H1 (cell line): Measurements from ENCODE around the gene CPSF2. TPM values are rescaled to one million over a fixed set of nuclear protein-coding genes. Genes with fewer than 3 reads are reported as not detected.

Experiments
- CTCF ChIA-PET: fragments of 300-600 bp; sonication (Branson Sonifier 250); formaldehyde crosslinking; loops from one replicate; lab custom pipeline; 2021; ENCODE audit not compliant: partially characterized antibody; lab: Charles Lee
- POLR2A ChIA-PET: fragments of 300-600 bp; sonication (Branson Sonifier 250); formaldehyde crosslinking; loops from one replicate; lab custom pipeline; 2021; ENCODE audit warnings: inconsistent platforms; ENCODE audit not compliant: partially characterized antibody; lab: Charles Lee
- DNase-seq, 2 experiments: peaks; one replicate each; pipeline versions ENCODE4 v3.0.0 to v3.0.0-alpha.2; 2010 to 2022; ENCODE audit warnings: low spot score in 2 of 2, low read depth in 1 of 2, mixed read lengths in 1 of 2
- FAIRE-seq: peaks from 2 replicates; lab custom pipeline; 2011; peaks lifted over from hg19 to GRCh38; lab: Jason Lieb, UNC
- H2AFZ ChIP-seq: 2 replicates; pipeline ENCODE4 v1.8.1; 2012; ENCODE audit warnings: low read length, inconsistent platforms
- H2AK5ac ChIP-seq: 2 replicates; pipeline ENCODE4 v1.6.1; 2013; ENCODE audit warnings: low read depth, low read length
- H2BK120ac ChIP-seq: replicated peaks from 2 replicates; pipeline ENCODE3; 2013; ENCODE audit warnings: low read depth, low read length, inconsistent platforms
- H2BK12ac ChIP-seq: 2 replicates; pipeline ENCODE4 v1.6.1; 2013; ENCODE audit warnings: low read depth, low read length
- H2BK15ac ChIP-seq: 2 replicates; pipeline ENCODE4 v1.6.1; 2013; ENCODE audit warnings: low read length
- H2BK20ac ChIP-seq: 2 replicates; pipeline ENCODE4 v1.6.1; 2013; ENCODE audit warnings: low read length
- H2BK5ac ChIP-seq: 2 replicates; pipeline ENCODE4 v1.6.1; 2013; ENCODE audit warnings: low read depth, low read length
- H3K14ac ChIP-seq: 2 replicates; pipeline ENCODE4 v1.6.1; 2013; ENCODE audit warnings: inconsistent platforms; ENCODE audit not compliant: insufficient read length
- H3K18ac ChIP-seq: 2 replicates; pipeline ENCODE4 v1.6.1; 2013; ENCODE audit warnings: low read length; ENCODE audit errors: extremely low read depth
- H3K23ac ChIP-seq: 2 replicates; pipeline ENCODE4 v1.6.1; 2013; ENCODE audit warnings: inconsistent platforms; ENCODE audit not compliant: insufficient read length
- H3K23me2 ChIP-seq: 2 replicates; pipeline ENCODE4 v1.6.1; 2013; ENCODE audit warnings: low read depth, low read length
- H3K27ac ChIP-seq: 2 replicates; pipeline ENCODE4 v1.6.1; 2011; ENCODE audit warnings: low read depth, low read length, inconsistent platforms
- H3K27me3 ChIP-seq, 4 experiments: replicated peaks in 1 of 4; 1 replicate in 1 of 4; 2 replicates in 3 of 4; pipeline versions ENCODE4 v1.6.1 to v1.8.1; 2011 to 2013; ENCODE audit warnings: low read length in 3 of 4, mild to moderate bottlenecking in 3 of 4, inconsistent platforms in 2 of 4, mixed read lengths in 2 of 4, moderate library complexity in 1 of 4; ENCODE audit not compliant: control insufficient read depth in 3 of 4, insufficient read depth in 3 of 4; ENCODE audit errors: extremely low read depth in 1 of 4
- H3K36me3 ChIP-seq, 4 experiments: 2 replicates each; pipeline versions ENCODE4 v1.6.1 to v1.8.1; 2011 to 2013; ENCODE audit warnings: mild to moderate bottlenecking in 4 of 4, low read length in 3 of 4, moderate library complexity in 2 of 4, control low read depth in 1 of 4, inconsistent platforms in 1 of 4; ENCODE audit not compliant: insufficient read depth in 4 of 4, control insufficient read depth in 2 of 4
- H3K4ac ChIP-seq: replicated peaks from 2 replicates; pipeline ENCODE3; 2013; ENCODE audit warnings: low read length, low read depth, mixed read lengths, inconsistent platforms; ENCODE audit not compliant: insufficient read length
- H3K4me1 ChIP-seq, 4 experiments: replicated peaks in 1 of 4; 1 replicate in 1 of 4; 2 replicates in 3 of 4; pipeline versions ENCODE4 v1.6.1 to v1.8.1; 2011 to 2013; ENCODE audit warnings: low read length in 3 of 4, inconsistent platforms in 2 of 4, mixed read lengths in 1 of 4; ENCODE audit not compliant: insufficient read depth in 4 of 4, control insufficient read depth in 3 of 4
- H3K4me2 ChIP-seq, 2 experiments: 2 replicates each; pipeline versions ENCODE4 v1.6.1 to v1.8.1; 2011 to 2013; ENCODE audit warnings: low read depth in 2 of 2, low read length in 2 of 2, control low read depth in 1 of 2, inconsistent platforms in 1 of 2, mild to moderate bottlenecking in 1 of 2; ENCODE audit not compliant: insufficient read depth in 1 of 2
- H3K4me3 ChIP-seq, 4 experiments: fragments of 200-600, 300-600 bp in 1 of 4; sonication (generic), shearing (Covaris generic), sonication (Bioruptor Twin) in 1 of 4; 2 replicates each; pipeline versions ENCODE4 v1.5.1 to v1.8.1; 2011 to 2016; ENCODE audit warnings: low read length in 4 of 4, low read depth in 3 of 4, control low read depth in 2 of 4, inconsistent platforms in 2 of 4, mild to moderate bottlenecking in 2 of 4, mixed read lengths in 1 of 4, moderate library complexity in 1 of 4; ENCODE audit not compliant: insufficient read depth in 2 of 4; ENCODE audit errors: extremely low read depth in 1 of 4
- H3K56ac ChIP-seq: replicated peaks from 2 replicates; pipeline ENCODE3; 2013; ENCODE audit warnings: low read depth, mild to moderate bottlenecking, mixed read lengths, low read length, inconsistent platforms; ENCODE audit not compliant: insufficient read length
- H3K79me1 ChIP-seq: 2 replicates; pipeline ENCODE4 v1.6.1; 2013; ENCODE audit warnings: low read depth, low read length, control low read depth
- H3K79me2 ChIP-seq, 2 experiments: 2 replicates each; pipeline versions ENCODE4 v1.6.1 to v1.8.1; 2012 to 2013; ENCODE audit warnings: low read length in 2 of 2, mild to moderate bottlenecking in 2 of 2, inconsistent platforms in 1 of 2; ENCODE audit not compliant: insufficient read depth in 2 of 2, control insufficient read depth in 1 of 2
- H3K9ac ChIP-seq, 4 experiments: replicated peaks in 1 of 4; 1 replicate in 1 of 4; 2 replicates in 3 of 4; pipeline versions ENCODE4 v1.6.1 to v1.8.1; 2011 to 2013; ENCODE audit warnings: low read depth in 3 of 4, low read length in 3 of 4, control low read depth in 2 of 4, mild to moderate bottlenecking in 2 of 4, moderate library complexity in 2 of 4, inconsistent platforms in 1 of 4; ENCODE audit errors: extremely low read depth in 1 of 4
- H3K9me3 ChIP-seq, 2 experiments: 2 replicates each; pipeline versions ENCODE4 v1.6.1 to v1.8.1; 2012 to 2013; ENCODE audit warnings: mild to moderate bottlenecking in 2 of 2, moderate library complexity in 2 of 2, control low read depth in 1 of 2, inconsistent platforms in 1 of 2, low read depth in 1 of 2, low read length in 1 of 2, mixed read lengths in 1 of 2; ENCODE audit not compliant: insufficient read depth in 2 of 2
- H4K20me1 ChIP-seq, 2 experiments: replicated peaks in 1 of 2; 2 replicates each; pipeline versions ENCODE3 to v1.8.1; 2011 to 2013; ENCODE audit warnings: inconsistent platforms in 2 of 2, low read length in 2 of 2, mild to moderate bottlenecking in 1 of 2; ENCODE audit not compliant: insufficient read depth in 2 of 2, control insufficient read depth in 1 of 2
- H4K5ac ChIP-seq: 2 replicates; pipeline ENCODE4 v1.6.1; 2013; ENCODE audit warnings: low read length, low read depth, mixed read lengths, inconsistent platforms; ENCODE audit not compliant: insufficient read length
- H4K8ac ChIP-seq: 2 replicates; pipeline ENCODE4 v1.8.0; 2013; ENCODE audit warnings: mild to moderate bottlenecking, moderate library complexity, low read length, inconsistent platforms; ENCODE audit not compliant: insufficient read depth; ENCODE audit errors: extremely low read depth
- H4K91ac ChIP-seq: replicated peaks from 2 replicates; pipeline ENCODE3; 2013; ENCODE audit warnings: low read length, mixed read lengths, inconsistent platforms; ENCODE audit not compliant: insufficient read length
- CTCF ChIP-seq, 3 experiments: IDR thresholded peaks; 1 replicate in 2 of 3; 2 replicates in 1 of 3; pipeline versions ENCODE4 v1.5.1 to v1.6.1; 2011; ENCODE audit warnings: low read length in 3 of 3, mild to moderate bottlenecking in 3 of 3, inconsistent platforms in 2 of 3, low read depth in 1 of 3, moderate library complexity in 1 of 3; ENCODE audit not compliant: insufficient read depth in 1 of 3; ENCODE audit errors: control extremely low read depth in 1 of 3
- POLR2A ChIP-seq, 2 experiments: IDR thresholded peaks; 1 replicate in 1 of 2; 2 replicates in 1 of 2; pipeline ENCODE4 v1.6.1; 2011; ENCODE audit warnings: low read depth in 2 of 2, low read length in 2 of 2, mild to moderate bottlenecking in 2 of 2; ENCODE audit errors: control extremely low read depth in 1 of 2
- WGBS, 2 experiments: shearing (Covaris generic) in 1 of 2; methylation state at CpG; one replicate each; pipeline versions ENCODE4 v1.1.6 to v1.1.7; 2013 to 2015; ENCODE audit warnings: low lambda C conversion rate in 2 of 2, mixed read lengths in 2 of 2, inconsistent platforms in 1 of 2, low coverage in 1 of 2, missing lambda C conversion rate in 1 of 2; ENCODE audit not compliant: insufficient replicate concordance in 2 of 2, insufficient coverage in 1 of 2, insufficient read length in 1 of 2; ENCODE audit errors: extremely low coverage in 1 of 2, missing lambda C conversion rate in 1 of 2; 5-methylcytosine and 5-hydroxymethylcytosine counted together
- polyA plus RNA-seq, 7 experiments: library from polyadenylated mRNA; depleted of rRNA in 3 of 7; stranded (reverse) in 5 of 7; unstranded in 2 of 7; fragments of >200 nt in 5 of 7; fragments of 200-250 nt in 2 of 7; gene quantifications; 1 replicate in 5 of 7; 2 replicates in 1 of 7; 4 replicates in 1 of 7; pipeline versions ENCODE4 v1.2.1 to v1.2.3, GENCODE V29; 2011 to 2013; ENCODE audit warnings: missing spikeins in 2 of 7, mixed read lengths in 2 of 7
- total RNA-seq: library from RNA; stranded (reverse); fragmentation: NEBNext Ultra II Directional; extraction: Animal tissue kit (Norgen Biotek cat#: 25700); gene quantifications from 2 replicates; pipeline ENCODE4 v1.2.1, GENCODE V29; 2021

Gene CPSF2
- total and polyA plus RNA-seq, 2 of the 8 experiments (the other 6 are each of a cell fraction or from before 2014, with no cell fraction given): 11.3 to 130 TPM

DNA sequence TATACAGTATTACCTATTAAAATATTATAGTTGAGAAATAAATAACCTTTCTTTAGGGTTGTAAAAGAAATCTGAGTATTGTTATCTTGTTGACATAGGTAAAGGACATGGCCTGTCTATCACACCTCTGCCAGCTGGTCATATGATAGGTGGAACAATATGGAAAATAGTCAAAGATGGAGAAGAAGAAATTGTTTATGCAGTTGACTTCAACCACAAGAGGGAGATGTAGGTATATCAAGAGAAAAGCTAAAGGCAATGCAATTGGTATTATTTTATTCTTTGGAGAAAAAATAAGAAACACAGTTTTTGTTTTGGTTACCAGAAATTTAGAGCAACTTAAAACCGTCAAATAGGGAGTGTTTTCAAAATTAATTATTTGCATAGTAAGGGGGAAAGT lies 13.5 kb downstream of the CPSF2 start:
- Histone ChIP-seq H3K79me1 (no peaks in the 10 kb centered on the region), H2AK5ac (no peak overlapping the region), H3K4me1 (no peaks in the 10 kb centered on the region), H2BK20ac (no peak overlapping the region), H3K4me3 (no peak overlapping the region), H2BK5ac (no peak overlapping the region), H3K56ac (no peak overlapping the region), H3K27me3 (no peaks in the 10 kb centered on the region), H2BK15ac (no peak overlapping the region), H4K5ac (no peak overlapping the region), H4K20me1 (no peaks in the 10 kb centered on the region), H3K9ac (no peak overlapping the region), H3K23me2 (no peaks in the 10 kb centered on the region), H2AFZ (no peak overlapping the region), H3K4me2 (no peak overlapping the region), H3K4ac (no peak overlapping the region), H3K18ac (no peak overlapping the region), H3K36me3 (peaks cover 15 to 85% (median 60%) of the 10 kb centered on the region in 4 experiments; a peak in 7 of 8 replicates), H3K23ac (no peak overlapping the region), H2BK12ac (no peak overlapping the region), H4K91ac (no peak overlapping the region), H3K9me3 (no peaks in the 10 kb centered on the region), H2BK120ac (no peak overlapping the region), H3K27ac (no peak overlapping the region), H3K79me2 (no peaks in the 10 kb centered on the region), H3K14ac (no peak overlapping the region), H4K8ac (no peak overlapping the region)
- FAIRE-seq (no peak), DNase-seq (no peak)
- 100% methylated on average over 1 of the region's 1 CpG; no CpG with 5 or more reads in 1 of the 2 experiments for WGBS, 2 experiments
- POLR2A ChIA-PET: interaction anchor here (1.2 to 4.6 kb wide), 3 partner anchors 10 to 217 kb away, joined by 3 to 36 read pairs (median 4); partner anchors contain the start of genes CPSF2 and NDUFB1
- CTCF ChIA-PET: interaction anchor here (0.6 to 2.4 kb wide), 6 partner anchors 18 to 641 kb away, joined by 3 to 7 read pairs (median 4); no protein-coding TSS in a partner anchor
- TF ChIP-seq POLR2A (IDR thresholded peaks at IDR 0.05; ENCODE audit: control extremely low read depth in 1 of 2, low read depth in 2 of 2, low read length in 2 of 2) (no peak), CTCF (IDR thresholded peaks at IDR 0.05; ENCODE audit: control extremely low read depth in 1 of 3, insufficient read depth in 1 of 3, low read depth in 1 of 3, low read length in 3 of 3) (peak in 1 of 3 experiments; percentile 30; a peak in 1 of 4 replicates)
